Measurements from ENCODE around the gene ARRB1. TPM values are rescaled to one million over a fixed set of nuclear protein-coding genes. Genes with fewer than 3 reads are reported as not detected.

Gene ARRB1
- total and polyA plus RNA-seq, 12 donors: 4.9 to 54.2 (median 31.0) TPM

DNA sequence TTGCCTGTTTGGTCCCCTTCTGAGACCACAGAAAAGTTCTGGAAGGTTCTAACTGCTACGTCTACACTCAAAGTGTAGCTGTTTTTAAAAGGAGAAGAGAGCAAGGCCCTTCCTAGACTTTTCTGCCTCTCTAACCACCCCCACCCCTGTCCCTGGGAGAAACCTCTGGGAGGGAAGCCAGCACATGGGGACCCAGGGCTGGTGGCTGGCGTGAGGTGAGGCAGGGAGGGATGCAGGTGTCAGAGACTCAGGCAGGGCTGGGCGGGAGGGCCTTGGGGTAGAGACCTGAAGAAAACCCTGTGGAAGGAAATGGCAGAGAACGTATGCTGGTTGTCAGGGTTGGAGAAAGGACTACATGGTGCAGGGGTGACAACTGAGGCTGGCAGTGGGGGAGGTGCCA, 26.7 kb downstream of the ARRB1 start:
- H3K4me1 ChIP-seq (replicated peaks in 1 of 2): peaks cover 0 to 11% of the 10 kb centered on the region in 2 donors
- H3K36me3 ChIP-seq (replicated peaks in 1 of 2): no peaks in the 10 kb centered on the region
- DNase-seq: no peak
- WGBS, 4 donors: 79 to 91% (median 85%) methylated on average over 4 of the region's 4 CpGs
- intact Hi-C loops (cut with DNase I): loop anchor here in 1 of 2 donors (10.0 kb wide), 1 partner anchor 60 kb away; no protein-coding TSS in a partner anchor
- H3K27ac ChIP-seq: no peak overlapping the region
- no peak overlapping the region for H3K4me3 ChIP-seq
- no peaks in the 10 kb centered on the region for H3K9me3 ChIP-seq (replicated peaks in 1 of 3)
- no peaks in the 10 kb centered on the region for H3K27me3 ChIP-seq
- no peak for TF ChIP-seq POLR2A (IDR thresholded peaks at IDR 0.05)
- TF ChIP-seq, protein P1, sequence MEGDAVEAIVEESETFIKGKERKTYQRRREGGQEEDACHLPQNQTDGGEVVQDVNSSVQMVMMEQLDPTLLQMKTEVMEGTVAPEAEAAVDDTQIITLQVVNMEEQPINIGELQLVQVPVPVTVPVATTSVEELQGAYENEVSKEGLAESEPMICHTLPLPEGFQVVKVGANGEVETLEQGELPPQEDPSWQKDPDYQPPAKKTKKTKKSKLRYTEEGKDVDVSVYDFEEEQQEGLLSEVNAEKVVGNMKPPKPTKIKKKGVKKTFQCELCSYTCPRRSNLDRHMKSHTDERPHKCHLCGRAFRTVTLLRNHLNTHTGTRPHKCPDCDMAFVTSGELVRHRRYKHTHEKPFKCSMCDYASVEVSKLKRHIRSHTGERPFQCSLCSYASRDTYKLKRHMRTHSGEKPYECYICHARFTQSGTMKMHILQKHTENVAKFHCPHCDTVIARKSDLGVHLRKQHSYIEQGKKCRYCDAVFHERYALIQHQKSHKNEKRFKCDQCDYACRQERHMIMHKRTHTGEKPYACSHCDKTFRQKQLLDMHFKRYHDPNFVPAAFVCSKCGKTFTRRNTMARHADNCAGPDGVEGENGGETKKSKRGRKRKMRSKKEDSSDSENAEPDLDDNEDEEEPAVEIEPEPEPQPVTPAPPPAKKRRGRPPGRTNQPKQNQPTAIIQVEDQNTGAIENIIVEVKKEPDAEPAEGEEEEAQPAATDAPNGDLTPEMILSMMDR (IDR thresholded peaks at IDR 0.05): no peak

DNA sequence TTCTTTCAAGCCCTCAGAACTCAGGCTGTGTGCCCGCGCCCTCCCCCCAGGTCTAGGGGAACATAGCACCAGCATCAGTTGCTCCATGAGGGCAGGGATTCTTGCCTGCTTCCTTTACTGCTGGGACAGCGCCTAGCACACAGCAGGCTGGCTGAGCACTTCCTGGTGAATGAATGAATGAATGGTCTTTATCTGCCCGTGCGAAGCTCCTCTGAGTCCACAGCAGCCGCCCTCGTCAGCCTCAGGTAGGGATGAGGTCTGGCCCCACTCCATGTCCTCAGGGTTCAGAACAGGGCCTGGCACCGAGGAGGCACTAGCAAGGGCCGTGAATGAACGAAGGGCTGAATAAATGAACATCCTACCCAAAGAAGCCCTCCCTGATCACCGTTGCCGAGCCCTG, 27.3 kb downstream of the ARRB1 start:
- H3K27ac ChIP-seq: no peak overlapping the region
- intact Hi-C loops (cut with DNase I): loop anchor here in 1 of 2 donors (10.0 kb wide), 1 partner anchor 61 kb away; no protein-coding TSS in a partner anchor
- no peaks in the 10 kb centered on the region for H3K36me3 ChIP-seq (replicated peaks in 1 of 2)
- no peak overlapping the region for H3K4me3 ChIP-seq
- no peaks in the 10 kb centered on the region for H3K9me3 ChIP-seq (replicated peaks in 1 of 3)
- WGBS, 4 donors: 90 to 95% (median 93%) methylated on average over 6 to 12 of the region's 12 CpGs
- DNase-seq: no peak
- no peak for TF ChIP-seq POLR2A (IDR thresholded peaks at IDR 0.05)
- TF ChIP-seq, protein P1 (IDR thresholded peaks at IDR 0.05): no peak
- H3K4me1 ChIP-seq (replicated peaks in 1 of 2): peaks cover 0 to 11% of the 10 kb centered on the region in 2 donors
- H3K27me3 ChIP-seq: no peaks in the 10 kb centered on the region

DNA sequence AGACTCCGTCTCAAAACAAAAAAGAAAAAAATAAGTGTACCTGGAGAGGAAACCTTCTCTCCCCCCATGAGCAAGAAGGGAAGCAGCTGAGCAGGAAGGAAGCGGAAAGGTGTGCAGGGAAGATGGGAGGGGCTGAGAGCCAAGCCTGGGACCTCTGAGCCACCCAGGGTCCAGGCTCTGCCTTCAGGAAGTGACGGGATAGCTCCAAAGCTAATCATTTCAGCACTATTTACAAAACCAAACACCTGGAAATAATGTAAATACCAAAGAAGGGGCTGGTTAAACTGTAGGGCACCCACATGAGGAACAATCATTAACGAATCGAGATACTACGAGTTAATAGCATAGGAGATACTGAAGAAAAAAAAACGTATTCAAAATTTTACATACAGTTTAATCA, 27.9 kb downstream of the ARRB1 start:
- no peak for TF ChIP-seq POLR2A (IDR thresholded peaks at IDR 0.05)
- TF ChIP-seq, protein P1 (IDR thresholded peaks at IDR 0.05): no peak
- H3K27ac ChIP-seq: no peak overlapping the region
- no peaks in the 10 kb centered on the region for H3K36me3 ChIP-seq (replicated peaks in 1 of 2)
- no peaks in the 10 kb centered on the region for H3K27me3 ChIP-seq
- H3K9me3 ChIP-seq (replicated peaks in 1 of 3): no peaks in the 10 kb centered on the region
- 72 to 79% (median 76%) methylated on average over 7 of the region's 7 CpGs for WGBS, 4 donors
- H3K4me3 ChIP-seq: no peak overlapping the region
- intact Hi-C loops (cut with DNase I): loop anchor here in 1 of 2 donors (10.0 kb wide), 1 partner anchor 61 kb away; no protein-coding TSS in a partner anchor
- peaks cover 0 to 11% of the 10 kb centered on the region in 2 donors for H3K4me1 ChIP-seq (replicated peaks in 1 of 2)
- no peak for DNase-seq

DNA sequence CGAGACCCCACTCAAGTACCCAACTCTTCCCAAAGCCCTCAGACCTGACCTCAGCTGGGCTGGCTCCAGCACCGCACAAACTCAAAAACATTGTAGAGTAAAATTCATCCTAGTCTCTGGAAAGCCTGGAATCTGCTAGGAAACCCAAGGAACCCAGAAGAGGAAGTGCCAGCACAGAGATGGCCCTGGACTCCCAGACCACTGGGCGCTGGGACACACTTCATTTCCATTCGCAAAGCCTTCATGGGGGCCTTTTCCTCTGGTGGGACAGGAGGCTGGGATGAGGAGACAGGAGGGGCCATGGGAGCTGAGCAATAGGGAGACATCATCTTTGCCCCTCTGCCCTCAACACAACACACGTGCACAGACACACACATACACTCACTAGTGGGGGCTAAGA, 30.8 kb downstream of the ARRB1 start:
- H3K4me3 ChIP-seq: no peak overlapping the region
- intact Hi-C loops (cut with DNase I): loop anchor here in 1 of 2 donors (10.0 kb wide), 1 partner anchor 64 kb away; no protein-coding TSS in a partner anchor
- H3K36me3 ChIP-seq (replicated peaks in 1 of 2): no peaks in the 10 kb centered on the region
- TF ChIP-seq, protein P1 (IDR thresholded peaks at IDR 0.05): no peak
- TF ChIP-seq POLR2A (IDR thresholded peaks at IDR 0.05): no peak
- H3K9me3 ChIP-seq (replicated peaks in 1 of 3): no peaks in the 10 kb centered on the region
- H3K4me1 ChIP-seq (replicated peaks in 1 of 2): peaks cover 0 to 2% of the 10 kb centered on the region in 2 donors
- DNase-seq: no peak
- H3K27me3 ChIP-seq: no peaks in the 10 kb centered on the region
- 82 to 86% (median 83%) methylated on average over 5 of the region's 5 CpGs for WGBS, 4 donors
- peak overlapping the region in 1 of 5 donors; percentile 17 for H3K27ac ChIP-seq
